ENCODE measurements around the gene SORBS1.
"Not testable (repeated sequence)": the region's sequence is repeated elsewhere in the genome, so short reads cannot be mapped to it uniquely, and the experiment has no call there.

Gene SORBS1

DNA sequence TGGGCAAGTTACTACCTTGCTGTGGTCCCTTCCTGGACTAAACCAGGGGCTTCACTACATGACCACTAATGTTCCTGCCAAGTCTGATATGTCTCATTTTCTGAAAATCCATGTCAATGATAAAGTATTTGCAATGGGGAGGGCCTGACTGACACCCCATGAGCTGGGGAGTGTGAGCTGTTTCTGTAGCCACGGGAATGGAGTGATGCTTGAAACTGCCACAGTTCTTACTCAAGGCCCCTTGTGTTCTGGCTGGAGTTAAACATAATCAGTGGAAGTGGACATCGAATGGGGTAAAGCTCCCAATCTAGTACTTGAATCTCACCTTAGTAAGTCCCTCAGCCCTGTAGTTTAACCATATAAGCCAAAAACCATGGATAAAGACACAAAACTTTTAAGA, 208.5 kb downstream of the SORBS1 start:
- no peaks in the 10 kb centered on the region for H3K27me3 ChIP-seq (ENCODE audit: control insufficient read depth, insufficient read depth, low read length)
- no peaks in the 10 kb centered on the region for H3K4me1 ChIP-seq (ENCODE audit: control insufficient read depth, insufficient read depth, low read length)
- no peak overlapping the region for H3K9ac ChIP-seq (ENCODE audit: low read depth, low read length)
- H3K9me3 ChIP-seq (ENCODE audit: control insufficient read depth, insufficient read depth, low read length), result no peaks in the 10 kb centered on the region
- no peak overlapping the region for H3K4me3 ChIP-seq (ENCODE audit: low read depth, low read length)
- H3K36me3 ChIP-seq (ENCODE audit: control insufficient read depth, insufficient read depth, low read length), result peaks cover 18% of the 10 kb centered on the region

DNA sequence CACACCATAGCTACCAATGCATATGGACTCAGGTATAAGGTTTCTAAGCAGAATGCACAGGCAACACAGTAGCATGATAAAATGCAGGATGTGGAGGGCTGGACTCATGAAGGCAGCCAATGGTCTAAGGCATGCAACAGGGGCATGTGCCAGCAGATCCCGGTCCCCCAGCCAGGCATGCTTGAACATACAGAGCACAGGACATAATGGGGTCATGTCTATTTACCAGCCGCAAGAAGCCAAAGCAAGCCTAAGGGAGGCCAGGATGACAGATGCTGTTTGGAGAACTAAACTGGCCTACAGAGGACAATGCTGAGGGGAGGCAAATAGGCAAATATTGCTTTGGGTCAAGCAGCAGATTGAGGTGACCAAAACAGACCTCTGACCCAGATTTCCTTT, 210.3 kb downstream of the SORBS1 start:
- H3K9ac ChIP-seq (ENCODE audit: low read depth, low read length), result no peak overlapping the region
- H3K4me1 ChIP-seq (ENCODE audit: control insufficient read depth, insufficient read depth, low read length), result no peaks in the 10 kb centered on the region
- peaks cover 6% of the 10 kb centered on the region for H3K36me3 ChIP-seq (ENCODE audit: control insufficient read depth, insufficient read depth, low read length)
- H3K27me3 ChIP-seq (ENCODE audit: control insufficient read depth, insufficient read depth, low read length), result no peaks in the 10 kb centered on the region
- H3K4me3 ChIP-seq (ENCODE audit: low read depth, low read length), result no peak overlapping the region
- no peaks in the 10 kb centered on the region for H3K9me3 ChIP-seq (ENCODE audit: control insufficient read depth, insufficient read depth, low read length)

DNA sequence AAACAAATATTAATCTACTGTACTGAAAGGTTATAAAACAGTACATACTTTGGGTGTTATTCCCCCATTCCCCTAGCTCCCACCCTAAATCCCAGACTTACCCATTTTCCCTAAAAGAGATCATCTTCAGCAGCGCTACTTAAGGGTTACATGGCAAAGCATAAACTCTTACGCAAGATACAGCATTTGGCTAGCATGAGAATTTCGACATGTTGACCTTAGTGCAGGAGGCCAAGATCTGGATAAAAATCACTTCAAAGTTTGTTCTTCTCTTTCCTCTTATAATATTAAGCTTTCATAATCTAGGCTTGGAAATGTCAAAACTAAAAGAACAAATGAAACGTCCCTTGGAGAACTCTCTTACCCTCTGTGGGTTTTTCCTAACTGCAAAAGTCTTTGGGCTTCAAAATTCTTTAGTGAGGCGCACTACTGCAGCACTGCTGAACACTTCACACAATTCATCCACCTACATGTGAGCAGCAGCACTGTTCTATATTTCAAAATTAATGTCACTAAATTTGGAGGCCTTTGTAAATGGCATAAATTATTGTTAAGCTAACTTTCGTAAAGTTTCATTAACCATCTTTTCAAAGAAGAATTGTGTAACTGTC, 210.8 kb downstream of the SORBS1 start:
- Histone ChIP-seq H3K27me3 (ENCODE audit: control insufficient read depth, insufficient read depth, low read length) (no peaks in the 10 kb centered on the region), H3K9ac (ENCODE audit: low read depth, low read length) (no peak overlapping the region), H3K4me1 (ENCODE audit: control insufficient read depth, insufficient read depth, low read length) (no peaks in the 10 kb centered on the region), H3K36me3 (ENCODE audit: control insufficient read depth, insufficient read depth, low read length) (peaks cover 4% of the 10 kb centered on the region), H3K4me3 (ENCODE audit: low read depth, low read length) (no peak overlapping the region), H3K9me3 (ENCODE audit: control insufficient read depth, insufficient read depth, low read length) (no peaks in the 10 kb centered on the region)

DNA sequence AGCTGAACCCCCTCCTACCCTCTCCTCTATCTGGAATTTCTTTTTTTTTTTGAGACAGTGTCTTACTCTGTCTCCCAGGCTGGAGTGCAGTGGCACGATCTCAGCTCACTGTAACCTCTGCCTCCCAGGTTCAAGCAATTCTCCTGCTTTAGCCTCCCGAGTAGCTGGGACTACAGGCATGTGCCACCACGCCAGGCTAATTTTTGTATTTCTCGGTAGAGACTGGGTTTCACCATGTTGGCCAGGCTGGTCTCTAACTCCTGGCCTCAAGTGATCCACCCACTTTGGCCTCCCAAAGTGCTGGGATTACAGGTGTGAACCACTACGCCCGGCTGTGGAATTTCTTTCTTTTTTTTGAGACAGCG, 213.8 kb downstream of the SORBS1 start:
- H3K4me3 ChIP-seq (ENCODE audit: low read depth, low read length); H3K9ac ChIP-seq (ENCODE audit: low read depth, low read length); H3K27me3 ChIP-seq (ENCODE audit: control insufficient read depth, insufficient read depth, low read length); H3K4me1 ChIP-seq (ENCODE audit: control insufficient read depth, insufficient read depth, low read length); H3K36me3 ChIP-seq (ENCODE audit: control insufficient read depth, insufficient read depth, low read length); H3K9me3 ChIP-seq (ENCODE audit: control insufficient read depth, insufficient read depth, low read length): not testable (repeated sequence)

DNA sequence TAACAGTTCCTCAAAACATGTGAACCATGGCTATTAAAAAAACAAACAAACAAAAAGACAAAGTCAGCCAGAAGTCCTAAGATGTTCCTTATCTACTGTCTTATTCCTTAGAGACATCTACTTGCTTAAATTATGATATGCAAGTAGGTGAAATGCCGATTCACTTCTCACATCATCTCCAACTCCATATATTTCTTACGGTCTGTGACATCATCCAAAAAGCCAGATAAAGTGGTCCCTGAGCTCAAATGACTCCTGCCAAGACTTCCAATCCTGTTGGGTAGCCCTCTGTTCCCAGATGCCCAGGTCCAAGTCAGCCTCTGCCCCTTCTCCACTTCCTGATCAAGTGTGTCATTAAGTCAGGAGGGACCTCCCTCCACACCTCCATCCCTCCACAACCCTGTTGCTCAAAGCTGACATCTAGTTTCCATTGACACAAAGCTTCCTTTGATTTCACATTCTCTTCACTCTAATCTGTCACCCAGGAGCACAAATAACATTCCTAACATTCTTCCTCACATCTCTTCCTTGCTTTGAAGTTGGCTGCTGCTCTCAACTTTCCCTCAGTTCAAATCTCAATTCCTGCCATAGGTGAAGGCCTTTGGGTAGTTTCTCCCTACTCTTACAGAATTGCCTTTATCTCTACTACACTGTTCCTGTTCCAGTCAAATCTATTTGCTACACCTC, 214.3 kb downstream of the SORBS1 start:
- Histone ChIP-seq H3K27me3 (ENCODE audit: control insufficient read depth, insufficient read depth, low read length) (no peaks in the 10 kb centered on the region), H3K9me3 (ENCODE audit: control insufficient read depth, insufficient read depth, low read length) (no peaks in the 10 kb centered on the region), H3K36me3 (ENCODE audit: control insufficient read depth, insufficient read depth, low read length) (peaks cover 2% of the 10 kb centered on the region), H3K9ac (ENCODE audit: low read depth, low read length) (no peak overlapping the region), H3K4me3 (ENCODE audit: low read depth, low read length) (no peak overlapping the region), H3K4me1 (ENCODE audit: control insufficient read depth, insufficient read depth, low read length) (peaks cover 2% of the 10 kb centered on the region)

DNA sequence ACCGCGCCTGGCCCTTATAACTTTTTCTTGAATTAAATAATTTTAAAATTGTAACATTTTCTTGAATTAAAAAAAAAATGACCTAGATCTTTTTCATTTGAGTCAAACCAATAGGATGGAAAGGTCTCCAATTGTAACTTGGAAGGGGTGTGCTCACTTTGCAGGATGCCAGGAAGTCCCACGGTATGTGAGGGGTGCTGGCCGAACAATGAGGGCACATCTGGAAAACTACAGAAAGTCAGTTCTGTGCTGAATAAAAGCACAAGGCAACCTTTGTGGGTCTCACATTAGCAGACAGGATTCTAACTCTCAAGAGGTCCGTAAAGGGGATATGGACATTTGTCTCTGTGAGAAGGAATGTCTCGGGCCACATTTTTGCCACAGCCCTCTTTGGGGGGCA, 217.6 kb downstream of the SORBS1 start:
- Histone ChIP-seq H3K9ac (ENCODE audit: low read depth, low read length) (no peak overlapping the region), H3K9me3 (ENCODE audit: control insufficient read depth, insufficient read depth, low read length) (no peaks in the 10 kb centered on the region), H3K27me3 (ENCODE audit: control insufficient read depth, insufficient read depth, low read length) (no peaks in the 10 kb centered on the region), H3K4me3 (ENCODE audit: low read depth, low read length) (no peak overlapping the region), H3K36me3 (ENCODE audit: control insufficient read depth, insufficient read depth, low read length) (peaks cover 6% of the 10 kb centered on the region), H3K4me1 (ENCODE audit: control insufficient read depth, insufficient read depth, low read length) (peaks cover 2% of the 10 kb centered on the region)

DNA sequence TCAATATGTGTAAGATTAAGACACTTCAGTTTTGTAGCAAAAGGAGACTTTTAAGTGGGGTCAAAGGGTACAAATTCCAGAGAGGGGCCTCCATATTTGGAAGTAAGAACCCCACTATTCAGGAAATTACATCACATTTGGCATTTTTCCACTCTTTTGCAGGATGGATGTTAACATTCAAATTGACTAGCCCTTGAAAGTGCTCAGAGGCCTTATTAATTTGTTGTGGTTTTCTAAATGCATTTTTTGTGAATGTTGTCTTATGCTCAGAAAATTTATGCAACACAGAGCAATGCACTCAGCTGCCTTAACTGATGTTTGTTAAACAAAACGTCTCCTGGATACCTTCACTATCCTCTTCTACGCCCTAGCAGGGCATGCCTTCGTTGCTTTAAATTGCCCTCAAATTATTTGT, 219.4 kb downstream of the SORBS1 start:
- Histone ChIP-seq H3K9me3 (ENCODE audit: control insufficient read depth, insufficient read depth, low read length) (no peaks in the 10 kb centered on the region), H3K4me3 (ENCODE audit: low read depth, low read length) (no peak overlapping the region), H3K36me3 (ENCODE audit: control insufficient read depth, insufficient read depth, low read length) (peaks cover 6% of the 10 kb centered on the region), H3K27me3 (ENCODE audit: control insufficient read depth, insufficient read depth, low read length) (no peaks in the 10 kb centered on the region), H3K9ac (ENCODE audit: low read depth, low read length) (no peak overlapping the region), H3K4me1 (ENCODE audit: control insufficient read depth, insufficient read depth, low read length) (peaks cover 2% of the 10 kb centered on the region)

DNA sequence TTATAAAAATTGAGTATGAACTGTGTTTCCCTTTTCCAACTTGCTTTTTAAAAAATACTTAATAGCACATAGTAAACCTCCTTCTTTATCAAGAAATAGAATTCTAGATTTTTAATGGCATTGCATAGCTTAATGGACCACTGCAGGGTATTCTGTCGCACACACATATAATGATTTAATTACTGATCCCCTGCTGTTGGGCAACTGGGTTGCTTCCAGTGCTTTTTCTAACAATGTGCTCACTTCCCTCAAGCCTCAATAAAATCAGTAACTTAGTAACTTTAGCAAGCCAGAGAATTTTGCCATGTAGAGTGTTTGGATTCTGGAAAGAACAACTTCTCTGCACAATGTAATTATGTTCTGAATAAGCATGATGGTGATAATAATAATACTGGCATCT, 221.3 kb downstream of the SORBS1 start:
- Histone ChIP-seq H3K9me3 (ENCODE audit: control insufficient read depth, insufficient read depth, low read length) (no peaks in the 10 kb centered on the region), H3K36me3 (ENCODE audit: control insufficient read depth, insufficient read depth, low read length) (peaks cover 15% of the 10 kb centered on the region), H3K4me1 (ENCODE audit: control insufficient read depth, insufficient read depth, low read length) (peaks cover 2% of the 10 kb centered on the region)

DNA sequence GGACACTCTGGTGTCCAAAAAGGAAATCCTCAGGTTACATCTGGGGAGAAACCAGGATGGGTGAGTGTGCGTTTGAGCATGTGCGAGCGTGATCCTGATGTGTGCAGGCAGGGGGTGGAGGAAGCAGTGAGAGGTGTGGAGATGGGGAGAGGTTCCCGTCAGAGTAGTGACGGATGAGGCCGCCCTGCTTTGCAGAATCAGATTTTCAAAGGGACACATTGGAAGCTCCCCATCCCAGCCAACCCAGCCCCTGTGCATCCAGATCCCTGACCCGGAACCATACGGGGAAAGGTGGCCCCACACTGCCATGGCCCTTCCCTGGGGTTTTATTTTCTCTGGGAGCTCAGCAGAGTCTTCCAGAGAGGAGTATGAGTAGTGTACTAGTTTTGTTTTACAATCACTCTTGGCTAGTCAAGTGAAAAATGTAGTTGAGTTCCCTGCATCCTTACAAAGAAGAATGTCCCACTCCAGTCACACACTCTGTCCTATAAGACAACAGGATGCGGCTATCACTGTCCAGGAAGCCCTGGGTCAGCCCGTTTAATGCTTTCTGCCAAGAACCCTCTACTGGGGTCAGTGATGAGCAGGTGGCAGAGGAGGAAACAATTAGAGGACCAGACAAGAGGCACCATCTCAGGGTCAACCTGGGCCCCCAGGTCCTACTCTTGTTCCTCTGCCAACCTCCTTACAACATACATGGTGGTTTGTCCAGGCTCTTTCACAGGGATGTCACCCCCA, 223.6 kb downstream of the SORBS1 start:
- Histone ChIP-seq H3K36me3 (ENCODE audit: control insufficient read depth, insufficient read depth, low read length) (peaks cover 15% of the 10 kb centered on the region), H3K9ac (ENCODE audit: low read depth, low read length) (no peak overlapping the region), H3K4me3 (ENCODE audit: low read depth, low read length) (no peak overlapping the region), H3K27me3 (ENCODE audit: control insufficient read depth, insufficient read depth, low read length) (no peaks in the 10 kb centered on the region), H3K4me1 (ENCODE audit: control insufficient read depth, insufficient read depth, low read length) (no peaks in the 10 kb centered on the region), H3K9me3 (ENCODE audit: control insufficient read depth, insufficient read depth, low read length) (no peaks in the 10 kb centered on the region)

More for the DNA sequence above, 221.3 kb downstream of the SORBS1 start:
- no peaks in the 10 kb centered on the region for H3K27me3 ChIP-seq (ENCODE audit: control insufficient read depth, insufficient read depth, low read length)
- H3K4me3 ChIP-seq (ENCODE audit: low read depth, low read length), result no peak overlapping the region
- H3K9ac ChIP-seq (ENCODE audit: low read depth, low read length), result no peak overlapping the region

DNA sequence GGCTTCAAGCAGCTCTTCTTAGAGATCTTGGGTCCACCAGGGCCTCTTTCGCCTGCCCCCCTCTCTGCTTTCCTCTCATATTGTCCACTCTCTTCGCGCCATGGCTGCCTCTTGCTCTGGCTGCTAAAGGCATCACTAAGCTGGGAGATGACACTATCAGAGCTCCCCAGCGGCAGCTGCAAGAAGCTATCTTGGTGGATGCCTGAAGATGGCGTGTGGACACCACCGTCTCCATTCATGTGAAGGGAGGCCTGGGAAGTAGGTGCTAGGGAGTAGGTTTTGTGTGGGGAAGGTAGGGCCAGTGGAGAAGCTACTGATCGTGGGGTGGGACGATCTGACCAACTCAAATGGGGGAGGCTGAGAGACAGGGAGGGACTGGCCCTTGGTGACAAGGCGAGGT, 224.5 kb downstream of the SORBS1 start:
- Histone ChIP-seq H3K27me3 (ENCODE audit: control insufficient read depth, insufficient read depth, low read length) (no peaks in the 10 kb centered on the region), H3K9me3 (ENCODE audit: control insufficient read depth, insufficient read depth, low read length) (no peaks in the 10 kb centered on the region), H3K36me3 (ENCODE audit: control insufficient read depth, insufficient read depth, low read length) (peaks cover 17% of the 10 kb centered on the region), H3K4me1 (ENCODE audit: control insufficient read depth, insufficient read depth, low read length) (no peaks in the 10 kb centered on the region), H3K4me3 (ENCODE audit: low read depth, low read length) (no peak overlapping the region), H3K9ac (ENCODE audit: low read depth, low read length) (no peak overlapping the region)

DNA sequence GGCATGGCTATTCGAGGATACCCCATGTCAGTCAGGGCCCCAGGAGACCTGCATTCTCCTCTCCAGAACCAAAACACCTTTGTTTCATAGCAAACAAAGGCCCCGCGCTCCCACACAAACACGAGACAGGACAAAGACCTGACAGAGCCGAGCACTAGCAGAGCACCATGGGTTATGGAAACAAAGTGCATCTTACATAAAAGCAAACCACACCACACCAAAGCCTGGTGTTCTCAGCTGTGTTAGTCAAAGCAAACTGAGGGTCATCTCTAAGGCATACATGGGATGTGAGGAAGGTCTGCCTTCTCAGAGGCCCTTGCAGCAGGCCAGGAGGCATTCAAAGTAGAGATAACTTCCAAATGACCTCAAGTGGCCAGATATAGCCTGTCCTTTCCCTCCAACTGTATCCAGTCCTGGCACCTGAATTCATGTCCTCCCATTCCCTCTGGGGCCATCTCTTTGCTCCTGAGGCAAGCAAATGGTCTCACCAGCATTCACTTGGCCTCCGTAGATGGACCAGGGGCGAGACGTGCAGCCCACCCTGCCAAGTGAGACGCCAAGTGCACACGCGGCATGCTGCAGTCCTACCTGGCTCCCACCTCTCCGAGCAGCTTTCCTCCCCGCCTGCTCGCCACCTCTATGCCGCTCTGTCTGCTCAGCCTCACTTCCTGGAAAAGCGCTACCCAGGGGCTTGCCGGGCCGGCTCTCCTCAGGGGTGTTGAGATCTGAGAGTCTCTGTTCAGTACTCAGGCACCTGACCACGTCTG, 225.1 kb downstream of the SORBS1 start:
- H3K27me3 ChIP-seq (ENCODE audit: control insufficient read depth, insufficient read depth, low read length), result no peaks in the 10 kb centered on the region
- H3K4me3 ChIP-seq (ENCODE audit: low read depth, low read length), result no peak overlapping the region
- no peaks in the 10 kb centered on the region for H3K4me1 ChIP-seq (ENCODE audit: control insufficient read depth, insufficient read depth, low read length)
- H3K36me3 ChIP-seq (ENCODE audit: control insufficient read depth, insufficient read depth, low read length), result peaks cover 17% of the 10 kb centered on the region
- H3K9ac ChIP-seq (ENCODE audit: low read depth, low read length), result no peak overlapping the region
- H3K9me3 ChIP-seq (ENCODE audit: control insufficient read depth, insufficient read depth, low read length), result no peaks in the 10 kb centered on the region

Data from iPS-15b (cell line).